Panc1 (cell line): ENCODE data around the gene PSMG1. TPM values are rescaled to one million over a fixed set of nuclear protein-coding genes. Genes with fewer than 3 reads are reported as not detected.

Experiments used
- ATAC-seq: fragments of 200-7000 bp; cut with Tn5 transposase; 2 replicates; pipeline ENCODE4 v1.9.1; 2020; ENCODE audit warnings: mild to moderate bottlenecking, moderate library complexity
- BruUV-seq: library from RNA; stranded (reverse); fragments of 400-500 nt; replicated peaks from 2 replicates; lab custom pipeline; 2021; lab: Mats Ljungman, UMichigan
- CTCF ChIA-PET: fragments of 300-600 bp; sonication (Branson Sonifier 250); formaldehyde crosslinking; loops from one replicate; lab custom pipeline; 2022; ENCODE audit warnings: antibody characterized with exemption; lab: Charles Lee
- POLR2A ChIA-PET: fragments of 300-600 bp; sonication (Branson Sonifier 250); formaldehyde crosslinking; loops from one replicate; lab custom pipeline; 2022; ENCODE audit warnings: antibody characterized with exemption; lab: Charles Lee
- DNase-seq: peaks from one replicate; pipeline ENCODE4 v3.0.0-alpha.2; 2010; ENCODE audit warnings: low read depth, low spot score
- H3K27ac ChIP-seq: 2 replicates; pipeline ENCODE4 v1.5.1; 2011; ENCODE audit warnings: mild to moderate bottlenecking, low read length, inconsistent platforms
- H3K27me3 ChIP-seq: fragments of 200-500 bp; sonication (Bioruptor generic); 2 replicates; pipeline ENCODE4 v1.6.0; 2014; ENCODE audit warnings: low read length, inconsistent platforms; ENCODE audit not compliant: control insufficient read depth, insufficient read depth
- H3K36me3 ChIP-seq: fragments of 200-500 bp; sonication (Bioruptor generic); 2 replicates; pipeline ENCODE4 v1.5.1; 2014; ENCODE audit warnings: inconsistent platforms, mild to moderate bottlenecking, low read length, moderate library complexity; ENCODE audit not compliant: control insufficient read depth, insufficient read depth
- H3K4me1 ChIP-seq: 2 replicates; pipeline ENCODE4 v1.5.1; 2011; ENCODE audit warnings: inconsistent platforms, mild to moderate bottlenecking, low read length, moderate library complexity; ENCODE audit not compliant: control insufficient read depth, insufficient read depth
- H3K4me3 ChIP-seq, 2 experiments: 2 replicates each; pipeline ENCODE4 v1.5.1; 2011 to 2012; ENCODE audit warnings: low read depth in 2 of 2, low read length in 2 of 2, mild to moderate bottlenecking in 2 of 2, inconsistent platforms in 1 of 2, moderate library complexity in 1 of 2
- H3K9me3 ChIP-seq: fragments of 200-500 bp; sonication (Bioruptor generic); 2 replicates; pipeline ENCODE4 v1.5.1; 2014; ENCODE audit warnings: low read depth, mild to moderate bottlenecking, inconsistent platforms, low read length, moderate library complexity; ENCODE audit not compliant: control insufficient read depth, insufficient read depth
- CTCF ChIP-seq: fragments of 450-650 bp; IDR thresholded peaks from 2 replicates; pipeline ENCODE4 v1.5.1; 2017; ENCODE audit warnings: mild to moderate bottlenecking
- POLR2AphosphoS5 ChIP-seq: IDR thresholded peaks from 2 replicates; pipeline ENCODE4 v1.6.1; 2012; ENCODE audit warnings: mild to moderate bottlenecking, low read depth, low read length, moderate library complexity
- REST ChIP-seq, 2 experiments: IDR thresholded peaks; 2 replicates each; pipeline ENCODE4 v1.6.1; 2011 to 2012; ENCODE audit warnings: low read depth in 2 of 2, control low read depth in 1 of 2, low read length in 1 of 2, mild to moderate bottlenecking in 1 of 2, moderate library complexity in 1 of 2; ENCODE audit not compliant: insufficient read depth in 1 of 2
- SIN3A ChIP-seq: IDR thresholded peaks from 2 replicates; pipeline ENCODE4 v1.6.1; 2012; ENCODE audit warnings: low read depth, mild to moderate bottlenecking, low read length, moderate library complexity, borderline replicate concordance; ENCODE audit not compliant: insufficient read depth
- TCF7L2 ChIP-seq: IDR thresholded peaks from 2 replicates; pipeline ENCODE4 v1.6.1; 2011; ENCODE audit warnings: mild to moderate bottlenecking, low read depth, low read length, inconsistent platforms
- in situ Hi-C: cut with HindIII; loops from 2 replicates; pipeline ENCODE4 v1.10.0; 2016; ENCODE audit warnings: low sequenced_read_pairs, low pct_unique_long_range_greater_than_20kb
- intact Hi-C: fragments of 100-400 bp; cut with micrococcal nuclease; formaldehyde crosslinking; loops from one replicate; pipeline ENCODE4 v1.10.0; 2022; ENCODE audit not compliant: unreplicated experiment
- total RNA-seq: library from RNA; stranded (reverse); gene quantifications from one replicate; pipeline ENCODE4 v1.2.1, GENCODE V29; 2021; ENCODE audit not compliant: unreplicated experiment

PSMG1 gene
- total RNA-seq, 1 experiment from 2014 or later = 70.0 TPM

DNA sequence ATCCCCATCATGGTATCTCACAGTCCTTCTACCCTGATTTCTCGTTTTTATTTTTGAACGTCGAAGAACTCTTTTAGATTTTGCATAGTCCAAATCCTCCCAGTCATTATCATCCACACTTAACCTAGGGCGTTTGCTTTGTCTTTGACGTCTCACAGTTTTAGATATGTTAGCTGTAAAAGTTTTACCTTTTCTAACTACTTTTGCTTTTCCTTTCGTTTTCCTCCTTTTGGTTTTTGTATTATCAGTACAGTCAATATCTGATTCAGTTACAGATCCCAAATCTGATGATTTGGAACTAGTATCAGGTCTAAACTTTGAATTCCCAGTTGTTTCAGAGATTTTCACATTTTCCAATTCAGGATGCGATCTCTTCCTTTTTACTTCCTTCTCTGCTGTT, 13.1 kb upstream of the PSMG1 start:
- ChIA-PET CTCF (no interaction called here), POLR2A (no interaction called here)
- peaks cover 35% of the 10 kb centered on the region for H3K36me3 ChIP-seq
- no peak overlapping the region for H3K27ac ChIP-seq
- in situ Hi-C loops (no loop called here), intact Hi-C loops (no loop called here)
- DNase-seq (no peak), ATAC-seq (no peak)
- TF ChIP-seq CTCF = no peak
- no peak for TF ChIP-seq SIN3A
- TF ChIP-seq TCF7L2 = no peak
- TF ChIP-seq POLR2AphosphoS5 = no peak
- TF ChIP-seq REST (IDR thresholded peaks at IDR 0.05; ENCODE audit: insufficient read depth in 1 of 2, low read depth in 2 of 2, low read length in 1 of 2) = no peak
- no peak overlapping the region for H3K4me3 ChIP-seq
- BruUV-seq = TSS peak; percentile 14
- H3K27me3 ChIP-seq = no peaks in the 10 kb centered on the region
- H3K9me3 ChIP-seq = no peaks in the 10 kb centered on the region
- no peaks in the 10 kb centered on the region for H3K4me1 ChIP-seq

DNA sequence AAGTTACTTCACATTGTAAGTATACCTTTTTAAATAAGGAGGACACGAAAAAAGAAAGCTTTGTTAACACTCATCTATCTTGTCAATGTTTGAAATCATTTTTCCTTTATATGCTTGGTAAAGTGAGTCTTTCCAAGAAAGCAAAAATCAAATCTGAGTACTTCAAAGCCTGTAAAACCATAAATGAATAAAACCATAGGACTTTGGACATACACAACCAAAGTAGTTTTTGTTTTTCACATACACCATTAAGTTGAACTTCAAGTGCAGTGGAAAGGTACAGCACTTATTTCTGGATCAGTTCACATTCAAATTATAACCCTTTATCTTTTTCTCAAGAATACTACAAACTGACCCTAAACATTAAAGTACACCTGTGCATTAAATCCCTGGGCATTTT, 10.1 kb upstream of the PSMG1 start:
- CTCF ChIA-PET = no interaction called here
- Histone ChIP-seq H3K27me3 (no peaks in the 10 kb centered on the region), H3K36me3 (peaks cover 21% of the 10 kb centered on the region), H3K27ac (no peak overlapping the region), H3K4me3 (no peak overlapping the region), H3K9me3 (no peaks in the 10 kb centered on the region), H3K4me1 (no peaks in the 10 kb centered on the region)
- BruUV-seq = no TSS peak
- POLR2A ChIA-PET = no interaction called here
- TF ChIP-seq SIN3A = no peak
- no peak for TF ChIP-seq REST (IDR thresholded peaks at IDR 0.05; ENCODE audit: insufficient read depth in 1 of 2, low read depth in 2 of 2, low read length in 1 of 2)
- no peak for TF ChIP-seq TCF7L2
- TF ChIP-seq POLR2AphosphoS5 = no peak
- no peak for TF ChIP-seq CTCF
- no peak for ATAC-seq
- intact Hi-C loops = no loop called here
- no peak for DNase-seq
- in situ Hi-C loops = no loop called here
